ENCODE data around the gene SH2D2A.

DNA sequence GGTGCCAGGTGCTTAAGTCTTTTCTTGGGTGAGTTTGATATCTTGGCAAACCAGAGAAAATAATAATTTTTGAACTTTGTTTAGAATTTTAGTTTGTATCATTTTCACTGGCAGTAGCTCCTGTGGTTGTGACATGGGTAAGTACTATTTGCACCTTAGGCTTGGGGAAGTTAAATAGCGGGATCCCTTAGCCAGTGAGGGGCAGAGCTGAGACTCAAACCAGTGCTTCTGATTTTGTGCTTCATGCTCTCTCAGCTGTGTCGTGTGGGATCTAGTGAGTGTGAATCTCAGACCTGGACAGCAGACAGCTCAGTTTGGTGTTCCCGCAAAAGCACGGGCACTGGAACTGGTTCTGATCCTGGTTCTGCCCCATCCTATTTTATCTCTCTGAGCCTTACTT is 39.7 kb downstream of the SH2D2A start:
- TF ChIP-seq, protein P1, sequence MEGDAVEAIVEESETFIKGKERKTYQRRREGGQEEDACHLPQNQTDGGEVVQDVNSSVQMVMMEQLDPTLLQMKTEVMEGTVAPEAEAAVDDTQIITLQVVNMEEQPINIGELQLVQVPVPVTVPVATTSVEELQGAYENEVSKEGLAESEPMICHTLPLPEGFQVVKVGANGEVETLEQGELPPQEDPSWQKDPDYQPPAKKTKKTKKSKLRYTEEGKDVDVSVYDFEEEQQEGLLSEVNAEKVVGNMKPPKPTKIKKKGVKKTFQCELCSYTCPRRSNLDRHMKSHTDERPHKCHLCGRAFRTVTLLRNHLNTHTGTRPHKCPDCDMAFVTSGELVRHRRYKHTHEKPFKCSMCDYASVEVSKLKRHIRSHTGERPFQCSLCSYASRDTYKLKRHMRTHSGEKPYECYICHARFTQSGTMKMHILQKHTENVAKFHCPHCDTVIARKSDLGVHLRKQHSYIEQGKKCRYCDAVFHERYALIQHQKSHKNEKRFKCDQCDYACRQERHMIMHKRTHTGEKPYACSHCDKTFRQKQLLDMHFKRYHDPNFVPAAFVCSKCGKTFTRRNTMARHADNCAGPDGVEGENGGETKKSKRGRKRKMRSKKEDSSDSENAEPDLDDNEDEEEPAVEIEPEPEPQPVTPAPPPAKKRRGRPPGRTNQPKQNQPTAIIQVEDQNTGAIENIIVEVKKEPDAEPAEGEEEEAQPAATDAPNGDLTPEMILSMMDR (IDR thresholded peaks at IDR 0.05; ENCODE audit: extremely low read depth in 1 of 2, insufficient read depth in 1 of 2, low read depth in 1 of 2, low read length in 2 of 2): no peak
- TF ChIP-seq POLR2AphosphoS5 (IDR thresholded peaks at IDR 0.05; ENCODE audit: insufficient read depth, low read depth, low read length) (no peak), EZH2 (IDR thresholded peaks at IDR 0.05; ENCODE audit: borderline replicate concordance, low read depth, low read length, severe bottlenecking) (no peak), POLR2A (IDR thresholded peaks at IDR 0.05; ENCODE audit: low read depth, low read length) (no peak), JUN (IDR thresholded peaks at IDR 0.05; ENCODE audit: borderline replicate concordance, insufficient read depth, insufficient read length, low read depth) (no peak)

Measured in endothelial cell of umbilical vein (primary cell).